Peyer's patch (tissue), 4 donors: ENCODE data around the gene EWSR1.

Source experiments
- POLR2A ChIP-seq, 2 donors: fragments of 450-650 bp; IDR thresholded peaks; one replicate each; pipeline ENCODE4 v1.5.1; 2017; ENCODE audit warnings: antibody characterized with exemption in 2 of 2, mild to moderate bottlenecking in 2 of 2, moderate library complexity in 2 of 2
- TF ChIP-seq, protein P1 (sequence below), 6 experiments: fragments of 450-650 bp in 4 of 6; fragments of 200-600 bp in 2 of 6; sonication (generic) in 1 of 6; IDR thresholded peaks; one replicate each; pipeline ENCODE4 v1.5.1; 2017 to 2019; ENCODE audit warnings: antibody characterized with exemption in 6 of 6, mild to moderate bottlenecking in 3 of 6, moderate library complexity in 1 of 6

GRCh38 chr22:29320546-29320945 lies 52.5 kb downstream of the EWSR1 start:
- no peak for TF ChIP-seq POLR2A (IDR thresholded peaks at IDR 0.05)
- TF ChIP-seq, protein P1, sequence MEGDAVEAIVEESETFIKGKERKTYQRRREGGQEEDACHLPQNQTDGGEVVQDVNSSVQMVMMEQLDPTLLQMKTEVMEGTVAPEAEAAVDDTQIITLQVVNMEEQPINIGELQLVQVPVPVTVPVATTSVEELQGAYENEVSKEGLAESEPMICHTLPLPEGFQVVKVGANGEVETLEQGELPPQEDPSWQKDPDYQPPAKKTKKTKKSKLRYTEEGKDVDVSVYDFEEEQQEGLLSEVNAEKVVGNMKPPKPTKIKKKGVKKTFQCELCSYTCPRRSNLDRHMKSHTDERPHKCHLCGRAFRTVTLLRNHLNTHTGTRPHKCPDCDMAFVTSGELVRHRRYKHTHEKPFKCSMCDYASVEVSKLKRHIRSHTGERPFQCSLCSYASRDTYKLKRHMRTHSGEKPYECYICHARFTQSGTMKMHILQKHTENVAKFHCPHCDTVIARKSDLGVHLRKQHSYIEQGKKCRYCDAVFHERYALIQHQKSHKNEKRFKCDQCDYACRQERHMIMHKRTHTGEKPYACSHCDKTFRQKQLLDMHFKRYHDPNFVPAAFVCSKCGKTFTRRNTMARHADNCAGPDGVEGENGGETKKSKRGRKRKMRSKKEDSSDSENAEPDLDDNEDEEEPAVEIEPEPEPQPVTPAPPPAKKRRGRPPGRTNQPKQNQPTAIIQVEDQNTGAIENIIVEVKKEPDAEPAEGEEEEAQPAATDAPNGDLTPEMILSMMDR (IDR thresholded peaks at IDR 0.05), result peak in 1 of 6 experiments; percentile 7
